Adrenal gland (tissue), 5 donors: ENCODE results near the gene SLC13A3.

ENCODE experiments used
- POLR2A ChIP-seq, 2 donors: fragments of 450-650 bp; IDR thresholded peaks; one replicate each; pipeline ENCODE4 v1.6.1; 2017; ENCODE audit warnings: antibody characterized with exemption in 2 of 2, mild to moderate bottlenecking in 2 of 2, moderate library complexity in 1 of 2
- TF ChIP-seq, protein P1 (sequence below), 6 experiments: fragments of 450-650 bp in 4 of 6; fragments of 200-600 bp in 2 of 6; sonication (generic) in 1 of 6; IDR thresholded peaks; 1 replicate in 5 of 6; 2 replicates in 1 of 6; pipeline versions ENCODE4 v1.5.1 to v1.8.0; 2016 to 2021; ENCODE audit warnings: antibody characterized with exemption in 6 of 6, mild to moderate bottlenecking in 2 of 6, moderate library complexity in 1 of 6
- donor health status: DM: no; HTN: no; CAD: no.

DNA sequence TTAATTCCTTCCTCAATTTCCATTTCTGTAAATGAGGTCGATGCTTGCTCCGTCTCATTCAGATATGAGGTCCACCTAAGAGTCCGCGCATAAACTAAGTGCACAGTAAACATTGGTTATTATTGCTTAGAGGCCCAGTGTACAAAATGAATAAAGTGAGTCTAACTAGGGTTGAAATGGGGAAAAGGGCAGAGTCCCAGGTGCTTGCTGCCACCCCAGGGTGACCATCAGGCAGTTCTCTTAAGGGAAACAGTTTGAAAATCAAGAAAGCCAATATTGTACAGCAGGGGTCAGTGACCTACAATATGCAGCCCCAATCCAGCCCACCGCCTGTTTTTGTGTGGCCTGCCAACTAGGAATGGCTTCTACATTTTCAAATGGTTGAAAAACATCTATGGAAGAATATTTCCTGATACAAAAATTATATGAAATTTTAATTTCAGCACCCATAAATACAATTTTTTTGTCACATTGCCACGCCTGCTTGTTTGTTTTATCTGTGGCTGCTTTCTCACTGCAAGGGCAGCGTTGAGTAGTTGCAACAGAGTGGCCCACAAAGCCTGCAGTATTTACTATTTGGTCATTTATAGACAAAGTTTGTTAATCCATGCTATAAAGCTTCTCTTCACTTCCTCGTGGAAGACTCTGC, 43.3 kb downstream of the SLC13A3 start:
- TF ChIP-seq, protein P1, sequence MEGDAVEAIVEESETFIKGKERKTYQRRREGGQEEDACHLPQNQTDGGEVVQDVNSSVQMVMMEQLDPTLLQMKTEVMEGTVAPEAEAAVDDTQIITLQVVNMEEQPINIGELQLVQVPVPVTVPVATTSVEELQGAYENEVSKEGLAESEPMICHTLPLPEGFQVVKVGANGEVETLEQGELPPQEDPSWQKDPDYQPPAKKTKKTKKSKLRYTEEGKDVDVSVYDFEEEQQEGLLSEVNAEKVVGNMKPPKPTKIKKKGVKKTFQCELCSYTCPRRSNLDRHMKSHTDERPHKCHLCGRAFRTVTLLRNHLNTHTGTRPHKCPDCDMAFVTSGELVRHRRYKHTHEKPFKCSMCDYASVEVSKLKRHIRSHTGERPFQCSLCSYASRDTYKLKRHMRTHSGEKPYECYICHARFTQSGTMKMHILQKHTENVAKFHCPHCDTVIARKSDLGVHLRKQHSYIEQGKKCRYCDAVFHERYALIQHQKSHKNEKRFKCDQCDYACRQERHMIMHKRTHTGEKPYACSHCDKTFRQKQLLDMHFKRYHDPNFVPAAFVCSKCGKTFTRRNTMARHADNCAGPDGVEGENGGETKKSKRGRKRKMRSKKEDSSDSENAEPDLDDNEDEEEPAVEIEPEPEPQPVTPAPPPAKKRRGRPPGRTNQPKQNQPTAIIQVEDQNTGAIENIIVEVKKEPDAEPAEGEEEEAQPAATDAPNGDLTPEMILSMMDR (IDR thresholded peaks at IDR 0.05) = no peak
- no peak for TF ChIP-seq POLR2A (IDR thresholded peaks at IDR 0.05)
